HG03060 (cell line): ENCODE results near the gene LGI2.

Experiments used
- ATAC-seq: cut with Tn5 transposase; IDR thresholded peaks from one replicate; pipeline ENCODE4 v1.9.1; 2021; ENCODE audit warnings: low read depth, moderate number of reproducible peaks; ENCODE audit not compliant: unreplicated experiment

The LGI2 gene

DNA sequence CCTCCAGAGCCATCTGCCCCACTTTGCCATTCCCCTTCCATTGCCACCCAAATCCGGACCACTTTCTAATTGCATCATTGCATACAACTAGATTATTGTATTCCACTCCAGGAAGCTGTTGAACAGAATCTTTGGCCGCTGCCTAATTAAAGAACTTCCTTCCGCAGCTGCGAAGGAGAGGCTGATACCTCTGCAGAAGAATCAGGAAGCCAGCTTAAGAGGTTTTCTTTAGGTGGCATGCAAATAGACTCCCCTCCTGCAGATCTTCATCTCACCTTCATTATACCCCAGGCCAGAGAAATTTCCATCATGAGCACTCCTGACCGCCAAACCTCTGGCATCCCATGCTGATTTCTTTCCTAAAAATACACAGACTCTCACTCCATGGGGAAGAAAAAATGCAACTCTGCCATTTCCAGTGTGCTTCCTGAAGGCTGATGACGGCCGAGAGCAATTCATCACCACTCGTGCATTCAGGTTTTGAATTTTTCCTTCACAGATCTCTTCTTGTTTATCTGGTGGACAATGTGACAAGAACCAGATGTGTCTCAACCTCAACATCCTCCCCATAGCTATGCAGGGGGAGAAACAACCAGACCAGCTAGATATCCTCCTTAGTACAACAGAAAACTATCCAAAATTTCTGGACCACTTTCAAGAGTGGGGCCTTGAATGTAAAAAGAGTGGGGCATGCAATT is 31.2 kb downstream of the LGI2 start:
- no peak for ATAC-seq

DNA sequence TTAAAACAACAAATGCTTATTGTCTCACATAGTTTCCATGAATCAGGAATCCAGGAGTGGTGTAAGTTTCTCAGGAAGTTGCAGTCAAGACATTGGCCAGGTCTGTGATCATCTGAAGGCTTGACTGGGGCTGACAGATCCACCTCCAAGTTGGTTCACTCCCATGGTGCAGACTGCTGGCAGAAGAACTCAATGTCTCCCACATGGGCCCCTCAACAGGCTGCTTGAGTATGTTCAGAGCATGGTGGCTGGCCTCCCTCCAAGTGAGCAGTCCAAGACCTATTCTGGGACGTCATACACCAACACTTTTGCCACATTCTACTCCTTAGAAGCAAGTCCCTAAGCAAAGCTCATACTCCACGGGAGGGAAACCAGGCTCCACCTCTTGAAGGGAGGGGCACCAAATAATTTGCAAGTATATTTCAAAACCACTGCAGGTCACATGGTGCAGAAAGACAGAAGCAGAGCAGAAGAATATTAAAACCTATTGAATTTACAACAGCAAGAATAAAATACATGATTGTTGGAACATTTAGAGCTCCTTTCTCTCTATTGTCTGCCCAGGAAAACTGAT is 35.3 kb downstream of the LGI2 start:
- ATAC-seq: no peak

DNA sequence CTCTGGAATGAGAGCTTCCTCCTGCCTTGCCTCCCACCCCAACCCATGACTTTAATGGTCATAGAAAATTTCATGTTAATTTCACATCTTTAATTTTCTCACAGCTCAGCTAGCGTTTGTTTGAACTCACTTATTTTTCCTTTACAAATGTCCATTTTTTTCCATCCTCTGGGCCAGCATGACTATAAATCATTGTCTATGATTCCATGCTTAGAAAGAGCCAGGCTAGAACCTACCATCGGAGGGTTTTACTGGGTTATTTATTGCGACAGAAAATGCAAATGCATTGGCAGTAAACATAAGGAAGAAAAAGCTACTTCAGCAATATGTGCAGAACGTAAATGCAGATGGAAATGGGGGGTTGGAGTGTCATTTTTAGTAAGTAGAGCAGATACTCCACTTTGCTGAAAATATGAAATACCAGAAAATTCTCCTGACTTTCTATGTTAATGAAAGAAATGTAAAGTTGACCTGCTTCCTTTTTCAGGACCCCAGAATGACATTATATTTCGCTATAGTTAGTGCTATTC is 37.1 kb downstream of the LGI2 start:
- no peak for ATAC-seq

DNA sequence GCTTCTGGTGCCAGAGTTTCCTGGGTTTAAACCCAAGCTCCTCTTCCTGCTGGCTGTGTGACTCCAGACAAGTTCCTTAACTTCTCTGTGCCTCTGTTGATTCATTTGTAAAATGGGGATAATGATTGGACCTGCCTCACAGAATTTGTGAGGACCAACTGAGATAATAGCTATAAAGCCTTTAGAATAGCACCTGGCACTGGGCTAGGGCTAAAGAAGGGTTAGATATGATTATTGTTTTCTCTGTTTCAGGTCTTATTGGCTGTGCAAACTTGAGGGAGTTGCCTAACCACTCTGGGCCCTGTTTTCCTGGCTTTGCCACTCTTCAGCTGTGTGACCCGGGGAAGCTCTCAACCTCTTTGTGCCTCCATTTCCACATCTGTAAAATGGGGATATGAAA is 37.8 kb downstream of the LGI2 start:
- no peak for ATAC-seq

DNA sequence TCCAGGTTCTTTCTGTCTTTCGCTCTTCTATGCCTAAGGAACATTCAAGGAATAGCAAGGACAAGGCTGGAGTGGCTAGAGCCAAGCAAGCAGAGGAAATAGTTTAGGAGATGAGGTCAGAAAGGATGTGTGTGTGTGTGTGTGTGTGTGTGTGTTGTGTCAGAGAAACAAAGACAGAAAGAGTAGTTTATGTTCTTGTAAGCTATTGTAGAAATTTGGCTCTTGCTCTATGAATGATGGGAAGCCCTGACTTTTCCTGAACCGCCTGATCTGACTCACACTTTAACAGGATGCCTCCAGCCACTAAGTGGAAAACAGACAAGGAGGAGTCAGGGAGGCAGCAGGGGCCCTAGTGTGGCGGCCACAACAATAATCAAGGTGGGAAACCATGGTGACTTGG is 39.7 kb downstream of the LGI2 start:
- no peak for ATAC-seq

DNA sequence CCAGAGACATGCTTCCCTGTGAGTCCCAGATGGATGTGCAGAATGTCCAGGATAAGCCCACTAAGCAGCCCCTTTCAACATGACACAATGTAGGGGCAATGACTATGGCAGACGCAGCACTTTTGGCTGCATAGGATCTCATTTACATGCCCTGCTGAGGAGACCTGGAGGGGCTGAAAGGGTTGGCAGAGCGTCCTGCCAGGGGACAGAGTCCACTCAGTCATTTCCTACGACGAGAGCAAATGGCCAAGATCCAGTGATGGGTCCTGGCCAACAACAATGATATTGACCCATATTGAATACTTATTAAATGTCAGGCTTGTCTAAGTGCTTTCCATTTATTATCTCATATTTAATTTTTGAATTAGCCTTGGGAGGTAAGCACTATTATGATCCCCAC is 41.4 kb downstream of the LGI2 start:
- ATAC-seq: no peak

GRCh38 chr4:24988776-24989175 is 42.0 kb downstream of the LGI2 start:
- no peak for ATAC-seq

DNA sequence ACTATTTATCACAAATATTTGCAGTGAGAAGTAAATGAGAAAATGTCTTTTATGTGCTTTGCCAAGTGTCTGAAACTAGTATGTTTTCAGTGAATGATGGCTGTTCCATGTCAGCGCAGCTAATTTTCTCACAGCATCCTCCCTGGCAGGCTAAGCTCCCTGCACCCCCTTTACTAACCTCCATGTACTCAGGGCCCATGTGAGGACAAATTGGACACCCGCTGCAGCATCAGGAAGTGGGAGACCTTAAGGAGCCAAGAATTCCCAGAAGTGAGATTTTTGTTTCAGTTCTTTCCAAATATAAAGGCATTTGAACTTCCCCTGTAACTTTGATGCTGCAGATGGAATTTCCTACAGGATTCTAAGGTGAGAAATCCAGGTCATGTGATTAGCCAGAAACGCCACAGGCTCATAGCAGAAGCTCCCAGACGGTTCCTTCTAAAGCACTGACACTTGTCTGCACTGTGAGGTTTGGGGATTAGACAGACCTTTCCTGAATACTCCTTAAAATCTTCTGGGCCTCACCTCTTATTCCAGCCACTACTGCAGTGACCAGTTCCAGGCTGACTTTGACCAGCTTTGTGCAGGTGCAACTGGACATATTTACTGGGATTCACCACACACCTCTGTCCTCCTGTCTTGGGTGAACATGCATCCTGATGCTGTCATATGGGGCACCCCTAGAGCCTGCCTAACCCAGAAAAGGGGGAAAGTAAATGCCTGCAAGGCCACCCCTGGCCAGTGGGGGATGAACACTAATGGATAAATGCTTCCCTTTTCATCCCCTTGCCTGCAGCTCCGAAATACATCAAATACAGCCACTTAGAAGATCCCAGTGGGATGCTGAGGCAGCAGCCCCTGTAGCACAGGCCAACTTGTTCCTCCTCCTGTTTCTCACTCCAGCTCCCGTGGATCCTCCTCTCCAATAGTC is 45.9 kb downstream of the LGI2 start:
- no peak for ATAC-seq

DNA sequence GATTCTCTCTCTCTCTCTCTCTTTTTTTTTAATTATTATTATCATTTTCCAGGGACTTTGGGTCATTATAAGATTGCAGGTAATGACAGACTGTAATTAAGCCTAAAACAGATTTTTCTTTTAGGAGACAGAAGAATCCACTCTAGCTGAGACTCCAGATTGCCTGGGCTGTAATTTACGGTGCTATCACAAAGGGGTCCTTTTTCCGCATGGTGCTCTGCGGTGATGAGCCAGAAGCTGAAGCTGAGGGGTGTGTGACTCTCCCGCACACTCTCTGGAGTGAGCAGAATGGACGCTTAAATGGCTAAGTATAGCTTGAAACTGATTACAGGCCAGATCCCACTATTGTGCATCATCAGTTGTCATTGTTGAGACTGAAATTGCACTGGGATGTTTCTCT is 50.0 kb downstream of the LGI2 start:
- ATAC-seq: no peak

DNA sequence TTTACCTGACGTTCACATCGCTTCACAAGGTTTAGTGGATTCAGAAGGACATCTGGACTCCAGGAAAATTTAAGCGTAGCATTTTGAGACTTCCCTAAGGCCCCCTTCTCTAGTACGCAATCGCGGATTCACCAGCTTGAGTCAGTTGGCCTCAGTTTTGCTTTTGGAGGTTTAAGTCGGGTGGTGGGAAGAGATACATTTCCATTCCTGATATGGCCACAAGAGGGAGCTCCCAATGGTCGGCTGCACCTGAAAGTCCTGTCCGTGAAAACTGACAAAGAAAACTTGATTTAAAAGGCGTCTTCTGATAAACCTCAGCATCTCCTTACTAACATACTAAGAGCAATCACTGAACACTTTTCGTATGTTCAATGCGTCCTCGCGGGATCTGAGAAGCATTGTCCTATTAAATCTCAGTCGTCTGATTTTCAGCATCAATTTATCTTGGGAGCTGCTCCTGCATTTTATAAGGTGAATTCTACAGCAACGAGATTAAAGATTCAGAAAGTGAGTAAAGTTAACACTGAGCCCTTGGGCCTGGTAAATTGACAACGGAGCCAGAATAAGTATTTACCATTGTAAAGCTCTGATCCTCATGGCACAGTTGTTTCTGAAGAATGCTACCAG is 50.6 kb downstream of the LGI2 start:
- ATAC-seq: no peak

- ATAC-seq: no peak
Observed at GRCh38 chr4:24979554-24979953, 51.2 kb downstream of the LGI2 start.

GRCh38 chr4:24978291-24979075 is 52.3 kb downstream of the LGI2 start:
- no peak for ATAC-seq

DNA sequence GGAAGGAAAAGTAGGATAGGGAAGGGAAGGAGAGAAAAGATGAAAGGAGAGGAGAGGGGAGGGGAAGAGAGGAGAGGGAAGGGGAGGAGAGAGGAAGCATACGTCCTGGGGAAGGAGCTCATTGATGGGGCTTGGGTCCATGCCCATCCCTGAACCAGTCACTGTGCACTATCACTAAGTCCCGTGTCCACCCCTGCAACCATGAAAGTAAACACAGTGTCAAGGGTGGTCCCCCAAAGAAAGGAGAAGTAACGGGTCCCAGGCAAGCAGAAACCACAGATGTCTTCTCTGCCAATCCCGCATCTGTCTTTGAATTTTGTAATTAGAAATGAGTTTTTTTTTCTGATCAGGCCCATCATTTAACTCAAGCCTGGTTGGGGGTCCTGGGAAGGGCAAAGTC is 55.2 kb downstream of the LGI2 start:
- no peak for ATAC-seq

- ATAC-seq: no peak
Observed at GRCh38 chr4:24973747-24974601, 56.8 kb downstream of the LGI2 start.

GRCh38 chr4:24973404-24973746 is 57.4 kb downstream of the LGI2 start:
- ATAC-seq: no peak

DNA sequence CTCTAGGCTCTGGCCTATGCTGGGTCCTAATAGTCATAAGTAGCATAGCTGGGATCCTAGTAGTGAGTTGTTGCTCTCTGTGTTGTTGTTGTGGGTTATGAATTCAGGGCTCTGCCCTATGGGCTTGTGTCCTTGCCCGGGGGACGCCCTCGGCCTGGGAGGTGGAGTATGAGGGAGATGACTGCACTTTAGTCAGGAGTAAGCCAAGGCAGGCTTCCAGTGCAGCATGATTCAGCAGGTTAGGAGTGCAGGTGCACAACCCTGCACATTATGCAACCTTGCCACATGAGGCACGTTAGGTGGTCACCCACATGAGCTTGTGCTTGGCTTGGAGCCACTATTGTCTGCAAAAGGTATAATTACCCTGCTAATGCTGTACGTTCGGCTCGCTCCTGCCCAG is 59.6 kb downstream of the LGI2 start:
- no peak for ATAC-seq

- no peak for ATAC-seq
Observed at GRCh38 chr4:24970635-24971034, 60.1 kb downstream of the LGI2 start.

- ATAC-seq: no peak
Observed at GRCh38 chr4:24970191-24970590, 60.6 kb downstream of the LGI2 start.

DNA sequence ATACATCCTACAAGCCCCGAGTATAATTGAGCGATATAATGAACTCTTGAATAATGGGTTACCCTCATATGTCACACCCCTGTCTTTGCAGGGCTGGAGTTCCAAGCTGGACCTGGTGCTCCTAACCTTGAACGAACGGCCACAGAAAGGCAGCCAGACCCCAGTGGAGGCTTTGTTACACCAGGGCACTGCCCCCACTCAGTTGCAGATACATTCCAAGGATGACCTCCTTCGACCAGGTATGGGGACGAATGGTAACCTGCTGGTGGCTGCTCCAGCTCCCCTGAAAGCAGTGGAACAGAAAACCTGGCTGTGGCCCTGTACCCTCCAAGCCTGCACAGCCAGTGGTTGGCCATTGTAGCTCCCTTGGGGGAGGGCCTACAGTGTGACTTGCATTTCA is 61.3 kb downstream of the LGI2 start:
- no peak for ATAC-seq
